ENCODE data around the gene OASL.

- no peak for TF ChIP-seq ZNF2 (tag by site-specific recombination; IDR thresholded peaks at IDR 0.05)
- TF ChIP-seq TCF7L2 (IDR thresholded peaks at IDR 0.05; ENCODE audit: borderline replicate concordance, low read depth, low read length) = no peak
- no peak for TF ChIP-seq ZNF138 (tag by site-specific recombination; IDR thresholded peaks at IDR 0.05; ENCODE audit: borderline replicate concordance)
- TF ChIP-seq, protein P1, sequence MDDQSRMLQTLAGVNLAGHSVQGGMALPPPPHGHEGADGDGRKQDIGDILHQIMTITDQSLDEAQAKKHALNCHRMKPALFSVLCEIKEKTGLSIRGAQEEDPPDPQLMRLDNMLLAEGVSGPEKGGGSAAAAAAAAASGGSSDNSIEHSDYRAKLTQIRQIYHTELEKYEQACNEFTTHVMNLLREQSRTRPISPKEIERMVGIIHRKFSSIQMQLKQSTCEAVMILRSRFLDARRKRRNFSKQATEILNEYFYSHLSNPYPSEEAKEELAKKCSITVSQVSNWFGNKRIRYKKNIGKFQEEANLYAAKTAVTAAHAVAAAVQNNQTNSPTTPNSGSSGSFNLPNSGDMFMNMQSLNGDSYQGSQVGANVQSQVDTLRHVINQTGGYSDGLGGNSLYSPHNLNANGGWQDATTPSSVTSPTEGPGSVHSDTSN (CRISPR knock-in tag; IDR thresholded peaks at IDR 0.05) = no peak
- no peak for TF ChIP-seq CTCF (tag by site-specific recombination; IDR thresholded peaks at IDR 0.05)
- TF ChIP-seq ZNF121 (tag by site-specific recombination; IDR thresholded peaks at IDR 0.05) = no peak
- no peak for TF ChIP-seq SETDB1 (IDR thresholded peaks at IDR 0.05; ENCODE audit: insufficient read length, low read length)
- no peak for TF ChIP-seq ZNF24 (tag by site-specific recombination; IDR thresholded peaks at IDR 0.05)
- TF ChIP-seq ZBTB1 (tag by site-specific recombination; IDR thresholded peaks at IDR 0.05) = no peak
- TF ChIP-seq ZNF175 (tag by site-specific recombination; IDR thresholded peaks at IDR 0.05) = no peak
- no peak for TF ChIP-seq PATZ1 (tag by site-specific recombination; IDR thresholded peaks at IDR 0.05)
- no peak for TF ChIP-seq ZFP3 (tag by site-specific recombination; IDR thresholded peaks at IDR 0.05; ENCODE audit: low read depth)
- no peak for TF ChIP-seq PRDM10 (tag by site-specific recombination; IDR thresholded peaks at IDR 0.05)
- no peak for TF ChIP-seq ZNF114 (tag by site-specific recombination; IDR thresholded peaks at IDR 0.05)
Observed at GRCh38 chr12:121004253-121004815, 34.7 kb downstream of the OASL start.

Measured in HEK293 (cell line).